SK-N-SH treated with all-trans-retinoic acid at 6 μM for 48 hours (cell line): ENCODE results near the gene ABHD17B.

Experiments
- CREB5 ChIP-seq: fragments of 250-450 bp; sonication (Bioruptor Pico); IDR thresholded peaks from 2 replicates; pipeline ENCODE4 v1.5.1; 2020; ENCODE audit warnings: low read depth, mild to moderate bottlenecking, moderate library complexity
- CSRNP3 ChIP-seq: fragments of 250-450 bp; sonication (Bioruptor Pico); IDR thresholded peaks from 2 replicates; pipeline ENCODE4 v1.5.1; 2021; ENCODE audit warnings: mild to moderate bottlenecking, moderate library complexity
- ESRRG ChIP-seq: fragments of 250-450 bp; sonication (Bioruptor Pico); IDR thresholded peaks from 2 replicates; pipeline ENCODE4 v1.6.1; 2021; ENCODE audit warnings: mild to moderate bottlenecking
- RARB ChIP-seq: fragments of 250-450 bp; sonication (Bioruptor Pico); IDR thresholded peaks from 2 replicates; pipeline ENCODE4 v1.8.0; 2021; ENCODE audit warnings: mild to moderate bottlenecking, moderate library complexity
- SNAI2 ChIP-seq: fragments of 250-450 bp; sonication (Bioruptor Pico); IDR thresholded peaks from 2 replicates; pipeline ENCODE4 v1.5.0; 2020; ENCODE audit warnings: mild to moderate bottlenecking, moderate library complexity
- TCF4 ChIP-seq: fragments of 250-450 bp; sonication (Bioruptor Pico); IDR thresholded peaks from 2 replicates; pipeline ENCODE4 v1.8.0; 2021; ENCODE audit warnings: mild to moderate bottlenecking, moderate library complexity, borderline replicate concordance
- ZFP30 ChIP-seq: fragments of 450-650 bp; formaldehyde crosslinking; IDR thresholded peaks from 2 replicates; pipeline ENCODE4 v1.5.0; 2022; ENCODE audit warnings: mild to moderate bottlenecking, moderate library complexity
- ZNF565 ChIP-seq: fragments of 450-650 bp; formaldehyde crosslinking; conservative IDR thresholded peaks from 2 replicates; pipeline ENCODE4 v1.5.0; 2020; ENCODE audit warnings: low read depth, mild to moderate bottlenecking, moderate library complexity
- ZNF8 ChIP-seq: fragments of 450-650 bp; formaldehyde crosslinking; IDR thresholded peaks from 2 replicates; pipeline ENCODE4 v1.5.0; 2020; ENCODE audit warnings: mild to moderate bottlenecking, moderate library complexity
- TF ChIP-seq, protein P1 (sequence below): fragments of 250-450 bp; sonication (Bioruptor Pico); IDR thresholded peaks from 2 replicates; pipeline ENCODE4 v1.8.0; 2020; ENCODE audit warnings: mild to moderate bottlenecking, moderate library complexity, borderline replicate concordance

DNA sequence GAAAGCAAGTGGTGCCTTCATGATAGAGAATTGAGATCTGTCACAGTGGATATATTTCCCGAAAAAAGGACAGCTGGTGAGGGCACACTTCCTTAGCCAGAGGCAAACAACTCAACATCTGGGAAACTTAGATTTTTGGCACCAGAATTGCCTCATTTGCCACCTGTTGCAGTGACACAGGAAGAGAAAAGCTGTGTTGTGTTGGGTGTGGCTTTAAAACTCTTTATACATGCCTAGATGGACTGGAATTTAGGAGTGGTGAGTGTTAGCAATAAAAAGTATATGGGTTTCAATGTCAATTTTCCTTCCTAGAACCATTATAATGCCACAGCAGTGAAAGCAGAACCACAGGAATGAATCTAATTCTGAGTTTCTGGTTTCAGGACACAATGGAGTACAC is 80.1 kb downstream of the ABHD17B start:
- TF ChIP-seq, protein P1, sequence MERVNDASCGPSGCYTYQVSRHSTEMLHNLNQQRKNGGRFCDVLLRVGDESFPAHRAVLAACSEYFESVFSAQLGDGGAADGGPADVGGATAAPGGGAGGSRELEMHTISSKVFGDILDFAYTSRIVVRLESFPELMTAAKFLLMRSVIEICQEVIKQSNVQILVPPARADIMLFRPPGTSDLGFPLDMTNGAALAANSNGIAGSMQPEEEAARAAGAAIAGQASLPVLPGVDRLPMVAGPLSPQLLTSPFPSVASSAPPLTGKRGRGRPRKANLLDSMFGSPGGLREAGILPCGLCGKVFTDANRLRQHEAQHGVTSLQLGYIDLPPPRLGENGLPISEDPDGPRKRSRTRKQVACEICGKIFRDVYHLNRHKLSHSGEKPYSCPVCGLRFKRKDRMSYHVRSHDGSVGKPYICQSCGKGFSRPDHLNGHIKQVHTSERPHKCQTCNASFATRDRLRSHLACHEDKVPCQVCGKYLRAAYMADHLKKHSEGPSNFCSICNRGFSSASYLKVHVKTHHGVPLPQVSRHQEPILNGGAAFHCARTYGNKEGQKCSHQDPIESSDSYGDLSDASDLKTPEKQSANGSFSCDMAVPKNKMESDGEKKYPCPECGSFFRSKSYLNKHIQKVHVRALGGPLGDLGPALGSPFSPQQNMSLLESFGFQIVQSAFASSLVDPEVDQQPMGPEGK (CRISPR knock-in tag): no peak
- no peak for TF ChIP-seq TCF4
- no peak for TF ChIP-seq ZFP30 (CRISPR knock-in tag)
- TF ChIP-seq ESRRG (CRISPR knock-in tag): no peak
- TF ChIP-seq CSRNP3: no peak
- no peak for TF ChIP-seq CREB5 (CRISPR knock-in tag)
- TF ChIP-seq ZNF8: no peak
- TF ChIP-seq RARB (CRISPR knock-in tag): no peak
- TF ChIP-seq ZNF565 (CRISPR knock-in tag): no peak
- TF ChIP-seq SNAI2 (CRISPR knock-in tag): no peak
